WTC11 (cell line): ENCODE measurements around the gene TMEM60. TPM values are rescaled to one million over a fixed set of nuclear protein-coding genes. Genes with fewer than 3 reads are reported as not detected.

ENCODE experiments used
- ATAC-seq: fragments of 200-7000 bp; cut with Tn5 transposase; 2 replicates; pipeline ENCODE4 v1.10.0; 2021; ENCODE audit warnings: mild to moderate bottlenecking, moderate library complexity
- CTCF ChIA-PET: fragments of 300-600 bp; sonication (Branson Sonifier 250); formaldehyde crosslinking; loops from one replicate; lab custom pipeline; 2021; ENCODE audit warnings: antibody characterized with exemption; lab: Charles Lee
- POLR2A ChIA-PET: fragments of 350-600 bp; sonication (Branson Sonifier 250); formaldehyde crosslinking; loops from one replicate; lab custom pipeline; 2021; ENCODE audit warnings: antibody characterized with exemption; lab: Charles Lee
- DNase-seq: peaks from one replicate; pipeline ENCODE4 v3.0.0; 2021; ENCODE audit warnings: low spot score
- H3K27ac Mint-ChIP-seq: 2 replicates; pipeline ENCODE4 v1.8.0; 2021; ENCODE audit warnings: mixed read lengths
- H3K27me3 Mint-ChIP-seq: 2 replicates; pipeline ENCODE4 v1.8.0; 2021; ENCODE audit warnings: low read depth, mild to moderate bottlenecking, moderate library complexity, mixed read lengths
- H3K36me3 Mint-ChIP-seq: 2 replicates; pipeline ENCODE4 v1.8.0; 2021; ENCODE audit warnings: mixed read lengths
- H3K4me1 Mint-ChIP-seq: 2 replicates; pipeline ENCODE4 v1.8.0; 2022; ENCODE audit warnings: mixed read lengths
- H3K4me3 Mint-ChIP-seq: 2 replicates; pipeline ENCODE4 v1.8.0; 2021; ENCODE audit warnings: mild to moderate bottlenecking, moderate library complexity, mixed read lengths
- H3K9me3 Mint-ChIP-seq: 2 replicates; pipeline ENCODE4 v1.8.0; 2021; ENCODE audit warnings: mixed read lengths
- ELF4 ChIP-seq: sonication (generic); formaldehyde crosslinking; IDR thresholded peaks from 2 replicates; pipeline ENCODE4 v1.8.1; 2022; ENCODE audit warnings: low read depth, mild to moderate bottlenecking, moderate library complexity, missing genetic modification reagents
- HMGA2 ChIP-seq: fragments of 250-450 bp; sonication (Bioruptor Pico); IDR thresholded peaks from 2 replicates; pipeline ENCODE4 v1.4.0; 2021; ENCODE audit warnings: mild to moderate bottlenecking, moderate library complexity
- MYBL2 ChIP-seq: sonication (generic); formaldehyde crosslinking; IDR thresholded peaks from 2 replicates; pipeline ENCODE4 v1.8.1; 2023; ENCODE audit warnings: mild to moderate bottlenecking, moderate library complexity, missing genetic modification reagents
- NFATC4 ChIP-seq: fragments of 250-450 bp; sonication (Bioruptor Pico); IDR thresholded peaks from 2 replicates; pipeline ENCODE4 v1.9.0; 2021; ENCODE audit warnings: mild to moderate bottlenecking
- NFYB ChIP-seq: sonication (generic); formaldehyde crosslinking; conservative IDR thresholded peaks from 2 replicates; pipeline ENCODE4 v1.8.0; 2022; ENCODE audit warnings: low read depth, missing genetic modification reagents
- NR3C1 ChIP-seq: sonication (generic); formaldehyde crosslinking; conservative IDR thresholded peaks from 2 replicates; pipeline ENCODE4 v1.8.1; 2023; ENCODE audit warnings: low read depth, mild to moderate bottlenecking, missing genetic modification reagents
- OVOL2 ChIP-seq: fragments of 250-450 bp; sonication (Bioruptor Pico); IDR thresholded peaks from 2 replicates; pipeline ENCODE4 v1.9.0; 2021; ENCODE audit warnings: mild to moderate bottlenecking, borderline replicate concordance
- SMAD3 ChIP-seq: sonication (generic); formaldehyde crosslinking; IDR thresholded peaks from 2 replicates; pipeline ENCODE4 v1.8.0; 2022; ENCODE audit warnings: missing genetic modification reagents, mild to moderate bottlenecking, borderline replicate concordance
- SMAD4 ChIP-seq: sonication (generic); formaldehyde crosslinking; IDR thresholded peaks from 2 replicates; pipeline ENCODE4 v1.8.0; 2022; ENCODE audit warnings: mild to moderate bottlenecking, missing genetic modification reagents
- SOX15 ChIP-seq: fragments of 250-450 bp; sonication (Bioruptor Pico); IDR thresholded peaks from 2 replicates; pipeline ENCODE4 v1.9.0; 2021; ENCODE audit warnings: mild to moderate bottlenecking
- TEAD4 ChIP-seq: sonication (generic); formaldehyde crosslinking; IDR thresholded peaks from 2 replicates; pipeline ENCODE4 v1.8.0; 2022; ENCODE audit warnings: mild to moderate bottlenecking, missing genetic modification reagents
- ZNF121 ChIP-seq: sonication (generic); formaldehyde crosslinking; IDR thresholded peaks from 2 replicates; pipeline ENCODE4 v1.8.0; 2023; ENCODE audit warnings: missing genetic modification reagents
- ZNF232 ChIP-seq: sonication (generic); formaldehyde crosslinking; IDR thresholded peaks from 2 replicates; pipeline ENCODE4 v1.8.0; 2022; ENCODE audit warnings: mild to moderate bottlenecking, missing genetic modification reagents
- ZNF317 ChIP-seq: sonication (generic); formaldehyde crosslinking; IDR thresholded peaks from 2 replicates; pipeline ENCODE4 v1.8.1; 2023; ENCODE audit warnings: low read depth, mild to moderate bottlenecking, moderate library complexity, missing genetic modification reagents, borderline replicate concordance
- total RNA-seq: library from RNA; stranded (reverse); gene quantifications from 3 replicates; pipeline ENCODE4 v1.2.3, GENCODE V29; 2021
- TF ChIP-seq, protein P1 (sequence below): sonication (generic); formaldehyde crosslinking; IDR thresholded peaks from 2 replicates; pipeline ENCODE4 v1.8.1; 2022; ENCODE audit warnings: mild to moderate bottlenecking, missing genetic modification reagents, moderate library complexity, borderline replicate concordance
- TF ChIP-seq, protein P2 (sequence below): fragments of 250-450 bp; sonication (Bioruptor Pico); conservative IDR thresholded peaks from 2 replicates; pipeline ENCODE4 v1.9.0; 2021; ENCODE audit warnings: mild to moderate bottlenecking
- TF ChIP-seq, protein P3 (sequence below): sonication (generic); formaldehyde crosslinking; conservative IDR thresholded peaks from 2 replicates; pipeline ENCODE4 v1.8.1; 2022; ENCODE audit warnings: mild to moderate bottlenecking, missing genetic modification reagents
- TF ChIP-seq, protein P4 (sequence below): sonication (generic); formaldehyde crosslinking; IDR thresholded peaks from 2 replicates; pipeline ENCODE4 v1.8.1; 2023; ENCODE audit warnings: mild to moderate bottlenecking, missing genetic modification reagents, moderate library complexity
- TF ChIP-seq, protein P5 (sequence below): fragments of 250-450 bp; sonication (Bioruptor Pico); IDR thresholded peaks from 2 replicates; pipeline ENCODE4 v1.9.0; 2021; ENCODE audit warnings: mild to moderate bottlenecking, borderline replicate concordance
- TF ChIP-seq, protein P6 (sequence below): sonication (generic); formaldehyde crosslinking; IDR thresholded peaks from 2 replicates; pipeline ENCODE4 v1.8.1; 2023; ENCODE audit warnings: mild to moderate bottlenecking, missing genetic modification reagents
- TF ChIP-seq, protein P7 (sequence below): sonication (generic); formaldehyde crosslinking; IDR thresholded peaks from 2 replicates; pipeline ENCODE4 v1.8.1; 2022; ENCODE audit warnings: missing genetic modification reagents, borderline replicate concordance

TMEM60 gene
- total RNA-seq, 1 experiment from 2014 or later = 21.5 TPM

DNA sequence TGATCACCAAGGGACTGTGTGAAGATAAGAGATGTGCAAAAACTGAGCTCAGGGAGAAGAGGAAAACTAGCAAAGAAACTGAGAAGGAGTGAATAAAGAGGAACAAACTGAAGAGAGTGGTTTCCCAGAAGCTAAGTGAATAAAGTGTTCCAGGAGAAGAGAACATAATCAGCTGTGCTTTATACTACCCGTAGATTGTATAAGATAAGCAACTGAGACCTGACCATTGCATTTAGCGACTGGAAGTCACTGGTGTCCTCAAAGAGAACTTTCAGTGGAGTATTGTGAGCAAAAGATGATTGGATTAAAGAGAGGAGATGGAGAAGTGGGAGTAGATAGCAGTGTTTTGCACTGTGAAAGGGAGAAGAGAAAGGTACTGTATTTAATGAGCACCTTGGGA lies 14.9 kb upstream of the TMEM60 start:
- Mint-ChIP-seq H3K4me1 (no peaks in the 10 kb centered on the region), H3K4me3 (no peak overlapping the region), H3K27ac (no peak overlapping the region), H3K9me3 (peaks cover 14% of the 10 kb centered on the region)
- DNase-seq (no peak), ATAC-seq (no peak)
- CTCF ChIA-PET = interaction anchor here (1.4 kb wide), 1 partner anchor 15 kb away, joined by 4 read pairs; the partner anchor contains the start of genes PHTF2 and TMEM60
- POLR2A ChIA-PET = interaction anchor here (0.7 kb wide), 1 partner anchor 17 kb away, joined by 4 read pairs; no protein-coding TSS in a partner anchor
- TF ChIP-seq OVOL2 (CRISPR knock-in tag) (no peak), NFATC4 (CRISPR knock-in tag) (no peak), SMAD4 (CRISPR knock-in tag) (no peak), MYBL2 (CRISPR knock-in tag) (no peak), NR3C1 (no peak), ZNF232 (CRISPR knock-in tag) (no peak)
- TF ChIP-seq, protein P1, sequence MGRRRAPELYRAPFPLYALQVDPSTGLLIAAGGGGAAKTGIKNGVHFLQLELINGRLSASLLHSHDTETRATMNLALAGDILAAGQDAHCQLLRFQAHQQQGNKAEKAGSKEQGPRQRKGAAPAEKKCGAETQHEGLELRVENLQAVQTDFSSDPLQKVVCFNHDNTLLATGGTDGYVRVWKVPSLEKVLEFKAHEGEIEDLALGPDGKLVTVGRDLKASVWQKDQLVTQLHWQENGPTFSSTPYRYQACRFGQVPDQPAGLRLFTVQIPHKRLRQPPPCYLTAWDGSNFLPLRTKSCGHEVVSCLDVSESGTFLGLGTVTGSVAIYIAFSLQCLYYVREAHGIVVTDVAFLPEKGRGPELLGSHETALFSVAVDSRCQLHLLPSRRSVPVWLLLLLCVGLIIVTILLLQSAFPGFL (CRISPR knock-in tag) = no peak
- TF ChIP-seq, all 79 proteins: peak for 0
- peaks cover 12% of the 10 kb centered on the region for H3K36me3 Mint-ChIP-seq
- no peaks in the 10 kb centered on the region for H3K27me3 Mint-ChIP-seq

DNA sequence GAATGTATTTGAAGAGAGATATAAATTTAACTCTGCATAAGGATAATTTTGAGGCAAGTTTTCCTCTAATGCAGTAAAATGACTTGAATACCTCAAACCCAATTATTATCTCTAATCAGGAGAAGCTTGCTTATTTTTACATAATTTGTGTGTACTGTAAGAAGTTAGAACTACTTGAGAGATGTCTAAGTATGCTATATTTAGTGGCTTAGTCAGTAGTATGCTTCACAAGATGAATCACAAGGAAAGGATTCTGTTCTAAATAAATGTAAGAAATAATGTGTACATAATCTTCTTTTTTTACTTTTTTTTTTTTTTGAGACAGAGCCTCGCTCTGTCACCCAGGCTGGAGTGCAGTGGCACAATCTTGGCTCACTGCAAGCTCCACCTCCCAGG lies 14.1 kb upstream of the TMEM60 start:
- POLR2A ChIA-PET = interaction anchor here (0.7 kb wide), 1 partner anchor 18 kb away, joined by 4 read pairs; no protein-coding TSS in a partner anchor
- Mint-ChIP-seq H3K9me3 (peaks cover 18% of the 10 kb centered on the region), H3K4me1 (no peaks in the 10 kb centered on the region), H3K27ac (no peak overlapping the region), H3K36me3 (peaks cover 10% of the 10 kb centered on the region), H3K27me3 (no peaks in the 10 kb centered on the region)
- CTCF ChIA-PET = no interaction called here
- DNase-seq = no peak
- TF ChIP-seq, protein P1 (CRISPR knock-in tag) = no peak
- TF ChIP-seq ZNF232 (CRISPR knock-in tag) (no peak), ZNF317 (CRISPR knock-in tag) (no peak), SMAD3 (no peak), SOX15 (CRISPR knock-in tag) (no peak), NFYB (no peak), HMGA2 (CRISPR knock-in tag) (no peak), TEAD4 (no peak), ZNF121 (CRISPR knock-in tag) (no peak), ELF4 (no peak), NFATC4 (CRISPR knock-in tag) (no peak)
- TF ChIP-seq, protein P2, sequence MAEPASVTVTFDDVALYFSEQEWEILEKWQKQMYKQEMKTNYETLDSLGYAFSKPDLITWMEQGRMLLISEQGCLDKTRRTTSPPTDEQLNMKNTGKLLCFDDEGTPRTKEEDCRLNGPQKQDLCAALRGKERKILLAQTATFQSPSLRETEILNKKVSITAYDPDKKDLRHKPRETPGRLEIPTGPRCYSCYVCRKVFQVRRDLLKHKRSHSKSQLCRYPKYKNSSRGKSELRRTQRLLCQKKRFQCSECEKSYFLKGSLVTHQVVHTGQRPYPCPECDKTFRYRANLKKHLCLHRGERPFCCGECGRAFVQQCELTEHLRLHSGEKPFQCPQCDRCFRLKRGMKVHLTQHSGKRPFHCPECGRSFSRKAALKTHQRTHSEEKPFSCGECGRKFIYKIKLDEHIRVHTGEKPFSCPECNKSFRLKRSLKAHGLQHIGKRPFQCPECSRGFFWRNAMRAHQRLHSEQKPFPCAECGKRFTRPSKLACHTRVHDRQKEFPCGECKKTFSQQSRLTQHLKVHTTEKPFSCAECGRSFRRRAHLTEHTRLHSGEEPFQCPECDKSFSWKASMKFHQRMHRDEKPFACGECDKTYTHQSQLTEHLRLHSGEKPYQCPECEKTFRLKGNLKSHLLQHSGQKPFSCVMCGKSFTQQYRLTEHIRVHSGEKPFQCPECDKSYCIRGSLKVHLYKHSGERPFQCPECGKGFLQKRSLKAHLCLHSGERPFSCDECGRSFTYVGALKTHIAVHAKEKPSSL (CRISPR knock-in tag) = no peak
- TF ChIP-seq, protein P3, sequence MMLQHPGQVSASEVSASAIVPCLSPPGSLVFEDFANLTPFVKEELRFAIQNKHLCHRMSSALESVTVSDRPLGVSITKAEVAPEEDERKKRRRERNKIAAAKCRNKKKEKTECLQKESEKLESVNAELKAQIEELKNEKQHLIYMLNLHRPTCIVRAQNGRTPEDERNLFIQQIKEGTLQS = no peak
- TF ChIP-seq, protein P4, sequence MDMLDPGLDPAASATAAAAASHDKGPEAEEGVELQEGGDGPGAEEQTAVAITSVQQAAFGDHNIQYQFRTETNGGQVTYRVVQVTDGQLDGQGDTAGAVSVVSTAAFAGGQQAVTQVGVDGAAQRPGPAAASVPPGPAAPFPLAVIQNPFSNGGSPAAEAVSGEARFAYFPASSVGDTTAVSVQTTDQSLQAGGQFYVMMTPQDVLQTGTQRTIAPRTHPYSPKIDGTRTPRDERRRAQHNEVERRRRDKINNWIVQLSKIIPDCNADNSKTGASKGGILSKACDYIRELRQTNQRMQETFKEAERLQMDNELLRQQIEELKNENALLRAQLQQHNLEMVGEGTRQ (CRISPR knock-in tag) = no peak
- TF ChIP-seq, protein P5, sequence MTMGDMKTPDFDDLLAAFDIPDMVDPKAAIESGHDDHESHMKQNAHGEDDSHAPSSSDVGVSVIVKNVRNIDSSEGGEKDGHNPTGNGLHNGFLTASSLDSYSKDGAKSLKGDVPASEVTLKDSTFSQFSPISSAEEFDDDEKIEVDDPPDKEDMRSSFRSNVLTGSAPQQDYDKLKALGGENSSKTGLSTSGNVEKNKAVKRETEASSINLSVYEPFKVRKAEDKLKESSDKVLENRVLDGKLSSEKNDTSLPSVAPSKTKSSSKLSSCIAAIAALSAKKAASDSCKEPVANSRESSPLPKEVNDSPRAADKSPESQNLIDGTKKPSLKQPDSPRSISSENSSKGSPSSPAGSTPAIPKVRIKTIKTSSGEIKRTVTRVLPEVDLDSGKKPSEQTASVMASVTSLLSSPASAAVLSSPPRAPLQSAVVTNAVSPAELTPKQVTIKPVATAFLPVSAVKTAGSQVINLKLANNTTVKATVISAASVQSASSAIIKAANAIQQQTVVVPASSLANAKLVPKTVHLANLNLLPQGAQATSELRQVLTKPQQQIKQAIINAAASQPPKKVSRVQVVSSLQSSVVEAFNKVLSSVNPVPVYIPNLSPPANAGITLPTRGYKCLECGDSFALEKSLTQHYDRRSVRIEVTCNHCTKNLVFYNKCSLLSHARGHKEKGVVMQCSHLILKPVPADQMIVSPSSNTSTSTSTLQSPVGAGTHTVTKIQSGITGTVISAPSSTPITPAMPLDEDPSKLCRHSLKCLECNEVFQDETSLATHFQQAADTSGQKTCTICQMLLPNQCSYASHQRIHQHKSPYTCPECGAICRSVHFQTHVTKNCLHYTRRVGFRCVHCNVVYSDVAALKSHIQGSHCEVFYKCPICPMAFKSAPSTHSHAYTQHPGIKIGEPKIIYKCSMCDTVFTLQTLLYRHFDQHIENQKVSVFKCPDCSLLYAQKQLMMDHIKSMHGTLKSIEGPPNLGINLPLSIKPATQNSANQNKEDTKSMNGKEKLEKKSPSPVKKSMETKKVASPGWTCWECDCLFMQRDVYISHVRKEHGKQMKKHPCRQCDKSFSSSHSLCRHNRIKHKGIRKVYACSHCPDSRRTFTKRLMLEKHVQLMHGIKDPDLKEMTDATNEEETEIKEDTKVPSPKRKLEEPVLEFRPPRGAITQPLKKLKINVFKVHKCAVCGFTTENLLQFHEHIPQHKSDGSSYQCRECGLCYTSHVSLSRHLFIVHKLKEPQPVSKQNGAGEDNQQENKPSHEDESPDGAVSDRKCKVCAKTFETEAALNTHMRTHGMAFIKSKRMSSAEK (CRISPR knock-in tag) = no peak
- TF ChIP-seq, protein P6, sequence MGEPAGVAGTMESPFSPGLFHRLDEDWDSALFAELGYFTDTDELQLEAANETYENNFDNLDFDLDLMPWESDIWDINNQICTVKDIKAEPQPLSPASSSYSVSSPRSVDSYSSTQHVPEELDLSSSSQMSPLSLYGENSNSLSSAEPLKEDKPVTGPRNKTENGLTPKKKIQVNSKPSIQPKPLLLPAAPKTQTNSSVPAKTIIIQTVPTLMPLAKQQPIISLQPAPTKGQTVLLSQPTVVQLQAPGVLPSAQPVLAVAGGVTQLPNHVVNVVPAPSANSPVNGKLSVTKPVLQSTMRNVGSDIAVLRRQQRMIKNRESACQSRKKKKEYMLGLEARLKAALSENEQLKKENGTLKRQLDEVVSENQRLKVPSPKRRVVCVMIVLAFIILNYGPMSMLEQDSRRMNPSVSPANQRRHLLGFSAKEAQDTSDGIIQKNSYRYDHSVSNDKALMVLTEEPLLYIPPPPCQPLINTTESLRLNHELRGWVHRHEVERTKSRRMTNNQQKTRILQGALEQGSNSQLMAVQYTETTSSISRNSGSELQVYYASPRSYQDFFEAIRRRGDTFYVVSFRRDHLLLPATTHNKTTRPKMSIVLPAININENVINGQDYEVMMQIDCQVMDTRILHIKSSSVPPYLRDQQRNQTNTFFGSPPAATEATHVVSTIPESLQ = no peak
- TF ChIP-seq, protein P7, sequence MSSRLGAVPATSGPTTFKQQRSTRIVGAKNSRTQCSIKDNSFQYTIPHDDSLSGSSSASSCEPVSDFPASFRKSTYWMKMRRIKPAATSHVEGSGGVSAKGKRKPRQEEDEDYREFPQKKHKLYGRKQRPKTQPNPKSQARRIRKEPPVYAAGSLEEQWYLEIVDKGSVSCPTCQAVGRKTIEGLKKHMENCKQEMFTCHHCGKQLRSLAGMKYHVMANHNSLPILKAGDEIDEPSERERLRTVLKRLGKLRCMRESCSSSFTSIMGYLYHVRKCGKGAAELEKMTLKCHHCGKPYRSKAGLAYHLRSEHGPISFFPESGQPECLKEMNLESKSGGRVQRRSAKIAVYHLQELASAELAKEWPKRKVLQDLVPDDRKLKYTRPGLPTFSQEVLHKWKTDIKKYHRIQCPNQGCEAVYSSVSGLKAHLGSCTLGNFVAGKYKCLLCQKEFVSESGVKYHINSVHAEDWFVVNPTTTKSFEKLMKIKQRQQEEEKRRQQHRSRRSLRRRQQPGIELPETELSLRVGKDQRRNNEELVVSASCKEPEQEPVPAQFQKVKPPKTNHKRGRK (CRISPR knock-in tag) = no peak
- TF ChIP-seq, all 79 proteins: peak for 0
- H3K4me3 Mint-ChIP-seq = no peak overlapping the region
- ATAC-seq = no peak
